ENCODE measurements around the gene TMEM60. TPM values are rescaled to one million over a fixed set of nuclear protein-coding genes. Genes with fewer than 3 reads are reported as not detected.

Gene TMEM60
- total RNA-seq, 2 experiments from 2014 or later, result 8.1 to 8.6 TPM

DNA sequence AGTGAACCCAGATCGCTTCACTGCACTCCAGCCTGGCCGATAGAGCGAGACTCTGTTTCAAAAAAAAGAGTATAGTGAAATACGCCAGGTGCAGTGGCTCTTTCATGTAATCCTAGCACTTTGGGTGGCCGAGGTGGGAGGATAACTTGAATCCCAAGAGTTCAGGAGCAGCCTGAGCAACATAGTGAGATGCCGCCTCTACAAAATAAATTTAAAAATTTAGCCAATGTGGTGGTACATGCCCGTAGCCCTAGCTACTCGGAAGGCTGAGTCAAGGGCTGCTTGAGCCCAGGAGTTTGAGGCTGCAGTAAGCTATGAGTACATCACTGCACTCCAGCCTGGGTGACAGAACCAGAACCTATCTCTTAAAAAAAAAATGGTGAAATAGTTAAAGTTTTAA lies 27.9 kb downstream of the TMEM60 start:
- no peak overlapping the region for H3K4me3 Mint-ChIP-seq
- H3K27me3 Mint-ChIP-seq, result no peaks in the 10 kb centered on the region
- peaks cover 4% of the 10 kb centered on the region for H3K4me1 Mint-ChIP-seq (ENCODE audit: low read depth)
- H3K9me3 Mint-ChIP-seq, result no peaks in the 10 kb centered on the region
- H3K27ac Mint-ChIP-seq, result no peak overlapping the region
- ATAC-seq (no peak), DNase-seq (no peak)
- TF ChIP-seq, protein P1, sequence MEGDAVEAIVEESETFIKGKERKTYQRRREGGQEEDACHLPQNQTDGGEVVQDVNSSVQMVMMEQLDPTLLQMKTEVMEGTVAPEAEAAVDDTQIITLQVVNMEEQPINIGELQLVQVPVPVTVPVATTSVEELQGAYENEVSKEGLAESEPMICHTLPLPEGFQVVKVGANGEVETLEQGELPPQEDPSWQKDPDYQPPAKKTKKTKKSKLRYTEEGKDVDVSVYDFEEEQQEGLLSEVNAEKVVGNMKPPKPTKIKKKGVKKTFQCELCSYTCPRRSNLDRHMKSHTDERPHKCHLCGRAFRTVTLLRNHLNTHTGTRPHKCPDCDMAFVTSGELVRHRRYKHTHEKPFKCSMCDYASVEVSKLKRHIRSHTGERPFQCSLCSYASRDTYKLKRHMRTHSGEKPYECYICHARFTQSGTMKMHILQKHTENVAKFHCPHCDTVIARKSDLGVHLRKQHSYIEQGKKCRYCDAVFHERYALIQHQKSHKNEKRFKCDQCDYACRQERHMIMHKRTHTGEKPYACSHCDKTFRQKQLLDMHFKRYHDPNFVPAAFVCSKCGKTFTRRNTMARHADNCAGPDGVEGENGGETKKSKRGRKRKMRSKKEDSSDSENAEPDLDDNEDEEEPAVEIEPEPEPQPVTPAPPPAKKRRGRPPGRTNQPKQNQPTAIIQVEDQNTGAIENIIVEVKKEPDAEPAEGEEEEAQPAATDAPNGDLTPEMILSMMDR (IDR thresholded peaks at IDR 0.05), result no peak
- POLR2A ChIA-PET, result no interaction called here
- CTCF ChIA-PET, result interaction anchor here (1.2 to 2.0 kb wide), 2 partner anchors 11 to 119 kb away, joined by 3 to 7 read pairs; no protein-coding TSS in a partner anchor
- intact Hi-C loops (cut with micrococcal nuclease), result no loop called here
- H3K36me3 Mint-ChIP-seq (ENCODE audit: low read depth), result peaks cover 23% of the 10 kb centered on the region

DNA sequence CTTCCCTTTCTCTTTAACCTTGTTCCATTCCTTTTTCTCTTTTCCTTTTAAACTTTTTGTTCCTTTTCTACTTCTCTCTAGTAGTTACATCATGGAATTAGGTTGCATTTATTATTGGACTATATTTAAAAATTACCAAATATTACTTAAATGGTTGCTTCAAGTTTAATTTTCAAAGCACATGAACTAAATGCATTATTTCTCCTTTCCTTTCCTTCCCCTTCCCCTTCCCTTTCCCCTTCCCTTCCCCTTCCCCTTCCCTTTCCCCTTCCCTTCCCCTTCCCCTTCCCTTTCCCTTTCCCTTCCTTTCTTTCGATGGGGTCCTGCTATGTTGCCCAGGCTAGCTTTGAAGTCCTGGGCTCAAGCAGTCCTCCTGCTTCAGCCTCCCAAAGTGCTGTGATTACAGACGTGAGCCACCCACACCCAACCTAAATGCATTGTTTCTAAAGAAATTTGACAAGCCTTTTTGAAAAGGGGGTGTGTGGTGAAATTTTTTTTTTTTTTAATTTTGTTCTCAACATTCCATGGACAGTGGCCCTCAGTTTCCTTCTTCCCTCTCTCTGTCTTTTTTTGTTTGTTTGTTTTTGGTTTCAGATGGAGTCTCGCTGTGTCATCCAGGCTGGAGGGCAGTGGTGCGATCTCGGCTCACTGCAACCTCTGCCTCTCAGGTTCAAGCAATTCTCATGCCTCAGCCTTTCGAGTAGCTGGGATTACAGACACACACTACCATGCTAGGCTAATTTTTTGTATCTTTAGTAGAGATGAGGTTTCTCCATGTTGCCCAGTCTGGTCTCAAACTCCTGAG lies 31.2 kb downstream of the TMEM60 start:
- intact Hi-C loops (cut with micrococcal nuclease), result no loop called here
- TF ChIP-seq, protein P1 (IDR thresholded peaks at IDR 0.05), result no peak
- POLR2A ChIA-PET, result no interaction called here
- Mint-ChIP-seq H3K27me3 (no peaks in the 10 kb centered on the region), H3K4me1 (ENCODE audit: low read depth) (peaks cover 15% of the 10 kb centered on the region), H3K9me3 (no peaks in the 10 kb centered on the region), H3K27ac (peak overlapping the region; percentile 55), H3K4me3 (no peak overlapping the region), H3K36me3 (ENCODE audit: low read depth) (peaks cover 15% of the 10 kb centered on the region)
- CTCF ChIA-PET, result interaction anchor here (1.2 kb wide), 1 partner anchor 109 kb away, joined by 3 read pairs; no protein-coding TSS in a partner anchor
- ATAC-seq, result no peak
- no peak for DNase-seq

DNA sequence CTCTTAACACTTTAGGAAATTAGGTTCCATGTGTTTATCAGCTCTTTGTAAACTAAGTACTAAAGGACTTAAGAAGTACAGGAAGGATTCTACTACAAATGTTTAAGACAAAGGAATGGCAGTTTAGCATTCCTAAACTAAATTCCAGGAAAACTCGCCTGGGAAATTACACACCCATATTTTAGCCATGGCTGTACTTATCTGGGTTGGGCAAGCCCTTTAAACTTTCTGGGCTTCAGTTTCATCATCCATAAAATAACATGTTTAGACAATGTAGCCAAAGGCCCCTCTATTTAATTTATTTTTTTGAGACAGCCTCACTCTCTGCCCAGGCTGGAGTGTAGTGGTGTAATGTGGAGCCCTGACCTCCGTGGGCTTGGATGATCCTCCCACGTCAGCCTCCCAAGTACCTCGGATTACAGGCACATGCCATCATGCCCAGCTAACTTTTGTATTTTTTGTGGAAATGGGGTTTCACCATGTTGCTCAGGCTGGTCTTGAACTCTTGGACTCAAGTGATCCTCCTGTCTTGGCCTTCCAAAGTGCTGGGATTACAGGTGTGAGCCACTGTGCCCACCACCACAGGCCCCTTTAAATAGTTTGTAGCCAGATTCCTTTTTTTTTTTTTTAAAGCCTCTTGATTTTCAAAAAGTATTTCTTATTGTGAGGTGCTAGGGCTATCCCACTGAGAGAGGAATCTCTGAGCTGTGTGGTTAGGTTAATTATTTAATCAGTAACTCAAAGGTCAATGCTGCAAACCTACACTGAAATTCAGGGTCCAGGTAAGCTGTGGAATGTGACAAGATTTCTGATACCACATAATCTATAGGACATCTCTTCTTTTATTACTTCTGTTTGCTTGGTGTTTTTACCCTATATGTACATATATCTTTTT lies 32.1 kb downstream of the TMEM60 start:
- CTCF ChIA-PET, result interaction anchor here (3.0 to 3.9 kb wide), 2 partner anchors 108 to 113 kb away, joined by 18 to 36 read pairs; no protein-coding TSS in a partner anchor
- ATAC-seq (no peak), DNase-seq (no peak)
- peaks cover 15% of the 10 kb centered on the region for H3K36me3 Mint-ChIP-seq (ENCODE audit: low read depth)
- H3K4me3 Mint-ChIP-seq, result no peak overlapping the region
- POLR2A ChIA-PET, result no interaction called here
- peaks cover 16% of the 10 kb centered on the region for H3K4me1 Mint-ChIP-seq (ENCODE audit: low read depth)
- intact Hi-C loops (cut with micrococcal nuclease), result no loop called here
- no peaks in the 10 kb centered on the region for H3K27me3 Mint-ChIP-seq
- TF ChIP-seq, protein P1 (IDR thresholded peaks at IDR 0.05), result no peak
- H3K27ac Mint-ChIP-seq, result no peak overlapping the region
- H3K9me3 Mint-ChIP-seq, result no peaks in the 10 kb centered on the region

- Mint-ChIP-seq H3K4me1 (ENCODE audit: low read depth) (peaks cover 17% of the 10 kb centered on the region), H3K27ac (no peak overlapping the region)
These were observed 32.8 kb downstream of the TMEM60 start for GRCh38 chr7:77765481-77765880.

More at GRCh38 chr7:77765481-77765880, 32.8 kb downstream of the TMEM60 start:
- DNase-seq (no peak), ATAC-seq (no peak)
- TF ChIP-seq, protein P1 (IDR thresholded peaks at IDR 0.05), result no peak
- no peaks in the 10 kb centered on the region for H3K27me3 Mint-ChIP-seq
- H3K4me3 Mint-ChIP-seq, result no peak overlapping the region
- ChIA-PET POLR2A (no interaction called here), CTCF (interaction anchor here (0.6 to 3.9 kb wide), 3 partner anchors 57 to 113 kb away, joined by 3 to 36 read pairs (median 18); no protein-coding TSS in a partner anchor)
- intact Hi-C loops (cut with micrococcal nuclease), result no loop called here
- H3K36me3 Mint-ChIP-seq (ENCODE audit: low read depth), result peaks cover 15% of the 10 kb centered on the region
- no peaks in the 10 kb centered on the region for H3K9me3 Mint-ChIP-seq

All from activated CD8-positive, alpha-beta T cell treated with anti-CD3 and anti-CD28 coated beads for 36 hours (primary cell).